Fibroblast of the aortic adventitia (primary cell): ENCODE data around the gene KCNQ1. TPM values are rescaled to one million over a fixed set of nuclear protein-coding genes. Genes with fewer than 3 reads are reported as not detected.

ENCODE experiments used
- DNase-seq: peaks from one replicate; pipeline ENCODE4 v3.0.0-alpha.2; 2010; ENCODE audit warnings: low read depth
- H3K4me3 ChIP-seq: 2 replicates; pipeline ENCODE4 v1.5.1; 2011; ENCODE audit warnings: low read depth, mild to moderate bottlenecking, control low read depth, low read length, moderate library complexity
- total RNA-seq: library from RNA; depleted of rRNA; stranded (reverse); fragments of >200 nt; gene quantifications from 2 replicates; pipeline ENCODE4 v1.2.3, GENCODE V29; 2012; ENCODE audit warnings: low replicate concordance
- TF ChIP-seq, protein P1 (sequence below): IDR thresholded peaks from 2 replicates; pipeline ENCODE4 v1.5.1; 2011; ENCODE audit warnings: mild to moderate bottlenecking, low read length, control low read depth, inconsistent platforms; ENCODE audit not compliant: insufficient read depth

Gene KCNQ1
- total RNA-seq, 1 donor = not detected

DNA sequence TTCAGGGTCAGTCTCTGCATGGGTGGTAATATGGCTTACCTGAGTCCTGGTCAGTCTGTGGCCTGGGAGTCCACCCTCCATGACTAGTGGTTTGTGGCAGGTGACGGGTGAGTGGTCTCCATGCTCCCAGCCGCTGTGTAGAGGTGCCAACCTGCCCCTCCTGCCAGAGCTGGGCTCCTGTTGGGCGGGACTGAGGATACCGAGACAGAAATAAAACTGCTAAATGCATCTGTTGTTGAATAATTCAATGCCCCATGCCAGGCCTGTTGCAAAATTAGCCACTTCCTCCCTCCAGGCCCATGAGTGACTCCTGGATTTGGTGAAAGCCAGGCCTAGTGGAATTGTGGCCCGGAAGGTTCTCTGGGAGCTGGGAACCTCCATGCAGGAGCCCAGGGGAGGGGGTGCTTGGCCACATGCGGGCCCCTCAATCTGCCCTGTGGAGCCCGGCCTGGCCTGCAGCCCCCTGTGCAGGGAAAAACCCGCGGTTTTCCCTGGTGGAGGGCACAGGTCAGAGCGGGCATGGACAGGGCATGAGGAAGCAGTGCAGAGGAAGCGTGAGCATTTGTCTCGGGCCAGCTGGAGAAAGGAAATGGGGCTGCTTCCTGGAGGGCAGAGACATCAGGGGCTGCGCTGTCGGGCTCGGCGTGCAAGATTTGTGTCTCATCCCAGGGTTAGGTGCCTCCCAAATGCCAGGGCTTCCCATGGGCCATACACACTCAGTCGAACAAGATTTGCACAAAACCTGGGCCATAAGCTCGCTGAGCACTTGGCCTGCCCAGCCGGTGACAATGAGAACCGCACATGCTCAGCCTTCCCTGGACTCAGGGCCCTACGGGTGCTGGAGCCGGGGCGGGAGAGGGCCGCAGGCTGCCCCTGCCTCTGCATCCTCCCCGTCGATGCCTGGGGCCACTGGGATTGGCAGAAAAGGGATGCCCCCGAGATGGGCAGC lies 66.9 kb downstream of the KCNQ1 start:
- TF ChIP-seq, protein P1, sequence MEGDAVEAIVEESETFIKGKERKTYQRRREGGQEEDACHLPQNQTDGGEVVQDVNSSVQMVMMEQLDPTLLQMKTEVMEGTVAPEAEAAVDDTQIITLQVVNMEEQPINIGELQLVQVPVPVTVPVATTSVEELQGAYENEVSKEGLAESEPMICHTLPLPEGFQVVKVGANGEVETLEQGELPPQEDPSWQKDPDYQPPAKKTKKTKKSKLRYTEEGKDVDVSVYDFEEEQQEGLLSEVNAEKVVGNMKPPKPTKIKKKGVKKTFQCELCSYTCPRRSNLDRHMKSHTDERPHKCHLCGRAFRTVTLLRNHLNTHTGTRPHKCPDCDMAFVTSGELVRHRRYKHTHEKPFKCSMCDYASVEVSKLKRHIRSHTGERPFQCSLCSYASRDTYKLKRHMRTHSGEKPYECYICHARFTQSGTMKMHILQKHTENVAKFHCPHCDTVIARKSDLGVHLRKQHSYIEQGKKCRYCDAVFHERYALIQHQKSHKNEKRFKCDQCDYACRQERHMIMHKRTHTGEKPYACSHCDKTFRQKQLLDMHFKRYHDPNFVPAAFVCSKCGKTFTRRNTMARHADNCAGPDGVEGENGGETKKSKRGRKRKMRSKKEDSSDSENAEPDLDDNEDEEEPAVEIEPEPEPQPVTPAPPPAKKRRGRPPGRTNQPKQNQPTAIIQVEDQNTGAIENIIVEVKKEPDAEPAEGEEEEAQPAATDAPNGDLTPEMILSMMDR = no peak
- no peak for DNase-seq

DNA sequence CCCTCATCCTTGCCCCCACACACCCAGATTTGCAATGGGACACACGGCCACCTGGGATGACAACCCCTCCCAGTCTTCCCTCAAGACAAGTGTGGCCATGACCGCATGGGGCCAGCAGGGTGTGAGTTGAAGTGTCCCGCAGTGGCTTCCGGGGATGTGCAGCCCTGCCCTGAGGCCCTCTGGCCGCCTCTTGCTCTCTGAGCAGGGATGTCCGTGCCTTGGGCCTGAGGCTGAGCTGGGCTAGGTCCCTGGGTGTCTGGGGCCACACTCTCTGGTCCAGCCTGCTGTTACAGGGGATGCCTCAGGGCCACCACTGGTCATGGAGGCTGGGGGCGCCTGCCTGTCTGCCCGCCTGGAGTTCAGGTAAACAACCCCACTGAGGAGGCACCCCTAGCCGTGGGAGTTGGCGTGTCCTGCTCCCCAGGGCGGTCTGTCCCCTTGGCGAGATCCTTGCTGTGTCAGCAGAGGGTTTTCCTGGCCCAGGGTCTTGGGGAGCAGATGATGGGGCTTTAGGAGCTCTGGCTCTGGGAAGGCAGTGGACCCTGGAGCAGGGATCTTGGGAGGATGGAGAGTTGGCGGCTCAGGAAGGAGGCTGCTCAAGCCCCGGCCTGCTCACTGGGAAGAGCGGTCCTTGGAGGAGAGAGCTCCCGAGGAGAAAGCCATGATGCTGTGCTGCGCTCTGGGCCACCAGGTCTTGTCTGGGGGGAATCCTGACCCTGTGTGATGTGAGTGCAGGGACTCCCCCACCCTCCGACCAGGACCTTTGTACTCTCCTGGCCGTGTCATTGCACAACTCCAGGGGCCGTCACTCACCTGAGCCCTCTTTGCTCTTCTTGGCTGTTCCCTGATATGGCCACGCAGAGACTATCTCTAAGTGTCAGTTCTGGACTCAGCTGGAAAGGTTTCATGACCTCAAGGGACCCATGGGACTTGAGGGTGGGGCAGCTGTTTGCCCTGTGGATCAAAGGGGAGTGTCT lies 67.9 kb downstream of the KCNQ1 start:
- TF ChIP-seq, protein P1 = no peak
- no peak for DNase-seq
- H3K4me3 ChIP-seq = no peak overlapping the region

More for the DNA sequence above, 66.9 kb downstream of the KCNQ1 start:
- no peak overlapping the region for H3K4me3 ChIP-seq

DNA sequence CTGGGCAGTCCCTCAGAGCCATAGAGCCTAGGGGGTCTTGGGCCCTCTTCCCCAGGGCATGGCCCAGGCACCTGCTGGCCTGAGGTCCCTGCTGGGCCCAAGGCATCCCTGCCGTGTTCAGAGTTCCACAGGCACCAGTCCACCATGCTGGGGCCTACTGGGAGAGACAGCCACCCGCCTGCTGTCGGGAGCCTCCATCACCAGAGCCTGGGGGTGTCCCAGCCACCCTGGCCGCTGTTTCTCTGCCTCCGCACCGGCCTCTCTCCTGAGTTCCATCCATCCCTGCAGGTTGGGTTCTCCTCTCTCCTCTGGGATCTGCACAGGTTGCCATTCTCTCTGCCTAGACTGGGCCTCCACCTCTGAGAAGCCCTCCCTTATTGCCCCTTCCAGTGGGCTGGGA lies 68.6 kb downstream of the KCNQ1 start:
- TF ChIP-seq, protein P1 = no peak
- H3K4me3 ChIP-seq = no peak overlapping the region
- no peak for DNase-seq

DNA sequence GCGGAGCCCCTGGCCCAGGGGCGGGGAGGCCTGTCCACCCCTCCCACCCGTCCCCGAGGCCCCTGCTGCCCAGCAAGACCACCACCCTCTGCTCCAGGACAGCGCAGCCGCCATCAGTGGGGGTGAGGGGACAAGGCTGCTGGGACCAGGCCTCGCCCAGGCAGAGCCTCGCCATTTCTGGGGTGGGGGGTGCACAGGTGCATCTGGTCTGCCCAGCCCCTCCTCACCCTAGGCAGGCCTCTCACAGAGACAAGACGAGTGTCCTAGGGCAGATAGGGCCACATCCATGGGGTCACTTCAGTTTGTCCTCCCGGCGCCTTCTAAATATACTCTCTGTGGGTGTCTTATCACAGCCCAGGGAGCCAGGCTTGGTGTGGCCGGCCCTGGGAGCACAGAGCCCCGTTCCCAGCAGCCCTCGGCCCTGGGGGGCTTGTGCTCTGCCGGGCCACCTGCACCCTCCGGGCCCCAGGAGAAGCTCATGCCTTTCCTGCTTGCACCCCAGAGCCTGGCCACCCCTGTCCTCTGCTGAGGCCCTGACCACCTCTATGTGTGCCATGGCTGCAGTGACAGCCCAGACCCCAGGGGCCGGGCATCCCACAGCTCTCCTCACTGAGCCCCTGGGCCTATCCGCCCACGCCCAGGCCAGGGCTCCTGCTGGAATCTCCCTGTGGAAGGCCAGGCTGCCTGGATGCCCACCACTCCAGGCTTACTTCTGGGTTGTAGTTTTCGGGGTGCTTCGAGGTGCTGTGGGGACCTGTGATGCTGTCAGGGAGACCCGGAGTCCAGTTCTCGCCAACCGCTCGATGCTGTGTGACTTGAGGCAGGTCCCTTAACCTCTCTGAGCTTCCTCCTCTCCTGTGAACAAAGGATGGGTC lies 70.8 kb downstream of the KCNQ1 start:
- no peak overlapping the region for H3K4me3 ChIP-seq
- no peak for DNase-seq
- TF ChIP-seq, protein P1 = no peak

DNA sequence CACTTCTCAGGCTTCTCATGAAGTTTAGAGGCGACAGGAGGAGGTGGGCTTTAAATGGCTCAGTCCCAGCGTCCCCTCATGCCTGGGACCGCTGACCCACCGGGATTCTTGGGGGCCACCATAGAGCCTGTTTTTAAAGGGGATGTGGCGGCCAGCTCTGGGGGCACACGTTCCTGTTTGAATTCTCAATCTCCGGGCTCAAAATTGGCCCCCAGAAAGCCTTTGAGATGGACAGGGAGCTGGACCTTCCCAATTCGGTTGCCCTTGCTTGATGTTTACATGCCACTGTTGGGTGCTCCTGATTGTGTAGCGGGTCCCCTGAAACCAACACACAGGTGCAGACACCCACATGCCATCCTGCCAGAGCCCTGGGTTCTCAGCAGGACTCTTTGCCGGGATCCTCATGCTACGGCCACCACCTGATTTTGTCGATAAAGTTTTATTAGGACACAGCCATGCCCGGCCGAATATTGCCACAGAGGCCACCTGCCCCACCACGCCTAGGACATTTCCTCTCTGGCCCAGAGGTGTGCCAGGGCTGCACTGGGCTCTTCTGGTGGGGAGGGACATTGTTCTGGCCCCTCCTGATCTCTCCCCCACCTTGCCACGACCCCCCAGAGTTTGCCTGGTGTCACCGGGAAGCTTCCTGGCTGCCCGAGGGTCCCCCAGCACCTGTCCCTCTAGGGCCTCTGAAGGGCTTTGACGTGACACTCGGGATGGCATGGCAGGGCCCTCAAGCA lies 71.6 kb downstream of the KCNQ1 start:
- H3K4me3 ChIP-seq = no peak overlapping the region
- no peak for DNase-seq
- TF ChIP-seq, protein P1 = no peak
